Neural crest cell (in vitro differentiated cells): ENCODE data around the gene CACNB1. TPM values are rescaled to one million over a fixed set of nuclear protein-coding genes. Genes with fewer than 3 reads are reported as not detected.

Source experiments
- DNase-seq: peaks from one replicate; pipeline ENCODE4 v3.0.0; 2021; ENCODE audit warnings: low read depth, mixed read lengths, low spot score
- H3K27ac Mint-ChIP-seq: one replicate; pipeline ENCODE4 v1.8.0; 2021; ENCODE audit warnings: mild to moderate bottlenecking, mixed read lengths; ENCODE audit not compliant: unreplicated experiment
- H3K27me3 Mint-ChIP-seq: 2 replicates; pipeline ENCODE4 v1.8.0; 2021; ENCODE audit warnings: low read depth, mild to moderate bottlenecking, mixed read lengths
- H3K36me3 Mint-ChIP-seq: 2 replicates; pipeline ENCODE4 v1.8.0; 2021; ENCODE audit warnings: low read depth, mild to moderate bottlenecking, mixed read lengths
- H3K4me1 Mint-ChIP-seq: 2 replicates; pipeline ENCODE4 v1.8.0; 2021; ENCODE audit warnings: mixed read lengths
- H3K4me3 Mint-ChIP-seq: one replicate; pipeline ENCODE4 v1.8.0; 2021; ENCODE audit warnings: mild to moderate bottlenecking, mixed read lengths
- H3K9me3 Mint-ChIP-seq: 2 replicates; pipeline ENCODE4 v1.8.0; 2021; ENCODE audit warnings: mixed read lengths
- total RNA-seq: library from RNA; stranded (reverse); gene quantifications from 2 replicates; pipeline ENCODE4 v1.2.1, GENCODE V29; 2021
- TF ChIP-seq, protein P1 (sequence below): fragments of 200-600 bp; sonication (generic); conservative IDR thresholded peaks from 2 replicates; pipeline ENCODE4 v1.5.0; 2021; ENCODE audit warnings: antibody characterized with exemption, mild to moderate bottlenecking

Gene CACNB1
- total RNA-seq, 1 donor from 2014 or later: 16.2 TPM

DNA sequence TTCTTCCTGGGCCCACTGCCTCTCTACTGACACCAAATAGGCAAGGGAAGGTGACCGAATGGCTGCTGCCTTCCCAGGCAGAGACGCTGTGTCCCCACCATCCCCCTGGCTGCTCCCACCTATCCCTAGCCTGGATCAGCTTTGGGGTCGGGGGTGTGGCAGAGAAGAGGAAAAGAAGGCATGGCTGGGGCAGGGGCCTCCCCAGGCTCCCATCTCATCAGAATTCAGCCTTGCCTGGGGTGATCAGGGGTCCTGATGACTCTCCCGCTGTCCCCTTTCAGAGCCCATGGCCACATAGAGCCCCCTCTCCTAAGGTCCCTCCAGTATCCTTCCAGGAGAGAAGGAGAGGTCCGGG is 46.7 kb downstream of the CACNB1 start:
- Mint-ChIP-seq H3K9me3 (peaks cover 8% of the 10 kb centered on the region), H3K27me3 (peaks cover 71% of the 10 kb centered on the region), H3K27ac (no peak overlapping the region), H3K4me1 (peaks cover 24% of the 10 kb centered on the region), H3K36me3 (peaks cover 9% of the 10 kb centered on the region), H3K4me3 (peak overlapping the region; percentile 89)
- DNase-seq: no peak
- TF ChIP-seq, protein P1, sequence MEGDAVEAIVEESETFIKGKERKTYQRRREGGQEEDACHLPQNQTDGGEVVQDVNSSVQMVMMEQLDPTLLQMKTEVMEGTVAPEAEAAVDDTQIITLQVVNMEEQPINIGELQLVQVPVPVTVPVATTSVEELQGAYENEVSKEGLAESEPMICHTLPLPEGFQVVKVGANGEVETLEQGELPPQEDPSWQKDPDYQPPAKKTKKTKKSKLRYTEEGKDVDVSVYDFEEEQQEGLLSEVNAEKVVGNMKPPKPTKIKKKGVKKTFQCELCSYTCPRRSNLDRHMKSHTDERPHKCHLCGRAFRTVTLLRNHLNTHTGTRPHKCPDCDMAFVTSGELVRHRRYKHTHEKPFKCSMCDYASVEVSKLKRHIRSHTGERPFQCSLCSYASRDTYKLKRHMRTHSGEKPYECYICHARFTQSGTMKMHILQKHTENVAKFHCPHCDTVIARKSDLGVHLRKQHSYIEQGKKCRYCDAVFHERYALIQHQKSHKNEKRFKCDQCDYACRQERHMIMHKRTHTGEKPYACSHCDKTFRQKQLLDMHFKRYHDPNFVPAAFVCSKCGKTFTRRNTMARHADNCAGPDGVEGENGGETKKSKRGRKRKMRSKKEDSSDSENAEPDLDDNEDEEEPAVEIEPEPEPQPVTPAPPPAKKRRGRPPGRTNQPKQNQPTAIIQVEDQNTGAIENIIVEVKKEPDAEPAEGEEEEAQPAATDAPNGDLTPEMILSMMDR: no peak

- TF ChIP-seq, protein P1: no peak
- Mint-ChIP-seq H3K27me3 (peaks cover 68% of the 10 kb centered on the region), H3K9me3 (peaks cover 8% of the 10 kb centered on the region), H3K4me1 (peaks cover 24% of the 10 kb centered on the region), H3K36me3 (peaks cover 9% of the 10 kb centered on the region), H3K27ac (no peak overlapping the region), H3K4me3 (peak overlapping the region; percentile 89)
- DNase-seq: no peak
Observed at GRCh38 chr17:39150104-39150634, 47.3 kb downstream of the CACNB1 start.

DNA sequence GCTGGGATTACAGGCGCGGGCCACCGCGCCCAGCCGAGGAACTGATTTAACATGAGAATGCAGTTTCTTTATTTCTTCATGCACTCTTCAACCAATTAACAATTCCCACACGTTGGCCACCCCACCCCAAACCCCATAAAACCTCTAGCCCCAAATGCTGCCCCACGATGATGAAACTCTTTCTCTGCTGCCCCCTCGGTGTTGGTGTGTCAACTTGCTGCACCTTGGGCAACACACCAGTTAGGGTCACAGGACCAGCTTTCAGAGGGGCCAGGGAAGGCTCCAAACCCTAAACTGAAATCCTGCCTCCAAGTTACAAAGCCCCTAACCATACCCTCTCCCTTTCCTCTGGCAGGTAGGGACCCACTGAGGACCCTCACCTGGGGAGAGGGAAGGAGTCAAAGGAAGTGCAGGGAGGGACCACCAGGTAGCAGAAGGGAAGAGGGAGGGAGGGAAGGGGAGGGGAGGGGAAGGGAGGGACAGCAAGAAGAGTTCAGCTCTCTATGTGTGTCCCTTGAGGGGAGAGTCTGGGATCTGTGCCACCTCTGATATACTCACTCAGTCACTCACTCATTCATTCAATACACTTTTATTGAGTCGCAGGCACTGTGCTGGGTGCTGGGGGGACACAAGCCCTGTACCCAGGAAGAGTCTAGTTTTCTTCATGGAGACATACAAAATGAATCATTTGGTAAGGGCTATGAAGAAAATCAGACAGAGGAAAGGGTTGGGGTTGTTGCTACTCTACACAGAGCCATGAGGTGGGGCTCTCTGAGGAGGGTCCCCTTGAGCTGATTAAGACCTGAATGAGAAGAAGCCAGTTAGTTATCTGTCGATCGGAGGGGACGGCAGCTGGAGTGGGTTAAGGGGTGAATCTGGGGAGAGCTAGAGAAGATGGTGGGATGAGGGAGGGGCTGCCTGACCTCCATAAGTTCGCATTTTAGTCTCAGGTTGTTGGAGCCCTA is 50.0 kb downstream of the CACNB1 start:
- DNase-seq: no peak
- H3K4me1 Mint-ChIP-seq: peaks cover 5% of the 10 kb centered on the region
- H3K36me3 Mint-ChIP-seq: no peaks in the 10 kb centered on the region
- no peak overlapping the region for H3K27ac Mint-ChIP-seq
- H3K27me3 Mint-ChIP-seq: peaks cover 45% of the 10 kb centered on the region
- no peaks in the 10 kb centered on the region for H3K9me3 Mint-ChIP-seq
- H3K4me3 Mint-ChIP-seq: peak overlapping the region; percentile 61
- TF ChIP-seq, protein P1: no peak

GRCh38 chr17:39146273-39146672 is 51.2 kb downstream of the CACNB1 start:
- no peaks in the 10 kb centered on the region for H3K9me3 Mint-ChIP-seq
- H3K4me1 Mint-ChIP-seq: no peaks in the 10 kb centered on the region
- H3K27ac Mint-ChIP-seq: no peak overlapping the region
- TF ChIP-seq, protein P1: no peak
- DNase-seq: no peak
- no peaks in the 10 kb centered on the region for H3K36me3 Mint-ChIP-seq
- H3K4me3 Mint-ChIP-seq: no peak overlapping the region
- H3K27me3 Mint-ChIP-seq: peaks cover 36% of the 10 kb centered on the region

- Mint-ChIP-seq H3K27ac (no peak overlapping the region), H3K4me1 (no peaks in the 10 kb centered on the region), H3K27me3 (peaks cover 26% of the 10 kb centered on the region), H3K36me3 (no peaks in the 10 kb centered on the region), H3K4me3 (no peak overlapping the region), H3K9me3 (no peaks in the 10 kb centered on the region)
- DNase-seq: no peak
- TF ChIP-seq, protein P1: no peak
Observed at GRCh38 chr17:39145143-39145542, 52.3 kb downstream of the CACNB1 start.
